Keratinocyte (primary cell): Measurements from ENCODE around the gene FAM184B. TPM values are rescaled to one million over a fixed set of nuclear protein-coding genes. Genes with fewer than 3 reads are reported as not detected.

ENCODE experiments used
- DNase-seq: peaks from one replicate; pipeline ENCODE4 v3.0.0-alpha.2; 2011; ENCODE audit warnings: low read depth, missing footprints, low spot score
- FAIRE-seq: peaks from 2 replicates; lab custom pipeline; 2011; peaks lifted over from hg19 to GRCh38; lab: Jason Lieb, UNC
- H2AFZ ChIP-seq: 2 replicates; pipeline ENCODE4 v1.6.0; 2012; ENCODE audit warnings: low read length, control low read depth, inconsistent platforms; ENCODE audit not compliant: control insufficient read depth
- H3K27ac ChIP-seq: 2 replicates; pipeline ENCODE4 v1.5.1; 2011; ENCODE audit warnings: low read length; ENCODE audit not compliant: control insufficient read depth, insufficient read depth
- H3K27me3 ChIP-seq: 3 replicates; pipeline ENCODE4 v1.6.0; 2011; ENCODE audit warnings: low read length; ENCODE audit not compliant: control insufficient read depth, insufficient read depth; ENCODE audit errors: extremely low read depth
- H3K36me3 ChIP-seq, 2 experiments: 2 replicates in 1 of 2; 3 replicates in 1 of 2; pipeline ENCODE4 v1.5.1; 2011; ENCODE audit warnings: low read length in 2 of 2, mild to moderate bottlenecking in 1 of 2; ENCODE audit not compliant: control insufficient read depth in 2 of 2, insufficient read depth in 2 of 2; ENCODE audit errors: extremely low read depth in 1 of 2
- H3K4me1 ChIP-seq: 3 replicates; pipeline ENCODE4 v1.5.1; 2011; ENCODE audit warnings: low read length; ENCODE audit not compliant: control insufficient read depth, insufficient read depth; ENCODE audit errors: extremely low read depth
- H3K4me2 ChIP-seq: 3 replicates; pipeline ENCODE4 v1.6.0; 2011; ENCODE audit warnings: low read depth, low read length; ENCODE audit not compliant: control insufficient read depth, insufficient read depth; ENCODE audit errors: extremely low read depth
- H3K4me3 ChIP-seq, 3 experiments: fragments of 200-600 bp in 1 of 3; sonication (generic) in 1 of 3; 2 replicates in 2 of 3; 3 replicates in 1 of 3; pipeline ENCODE4 v1.5.1; 2011 to 2016; ENCODE audit warnings: low read length in 3 of 3, mild to moderate bottlenecking in 3 of 3, control low read depth in 2 of 3, inconsistent platforms in 1 of 3, low read depth in 1 of 3, mixed read lengths in 1 of 3, mixed run types in 1 of 3, moderate library complexity in 1 of 3; ENCODE audit not compliant: control insufficient read depth in 2 of 3, insufficient read depth in 2 of 3; ENCODE audit errors: extremely low read depth in 1 of 3
- H3K79me2 ChIP-seq: 2 replicates; pipeline ENCODE4 v1.6.0; 2012; ENCODE audit warnings: low read length; ENCODE audit not compliant: control insufficient read depth, insufficient read depth
- H3K9ac ChIP-seq: 3 replicates; pipeline ENCODE4 v1.6.0; 2011; ENCODE audit warnings: low read length; ENCODE audit not compliant: control insufficient read depth, insufficient read depth; ENCODE audit errors: extremely low read depth
- H3K9me1 ChIP-seq: 3 replicates; pipeline ENCODE4 v1.6.0; 2011; ENCODE audit warnings: low read length; ENCODE audit not compliant: control insufficient read depth, insufficient read depth; ENCODE audit errors: extremely low read depth
- H3K9me3 ChIP-seq: 2 replicates; pipeline ENCODE4 v1.5.1; 2012; ENCODE audit warnings: low read depth, low read length; ENCODE audit not compliant: control insufficient read depth
- H4K20me1 ChIP-seq: 3 replicates; pipeline ENCODE4 v1.6.0; 2011; ENCODE audit warnings: low read length; ENCODE audit not compliant: control insufficient read depth, insufficient read depth; ENCODE audit errors: extremely low read depth
- EZH2 ChIP-seq: IDR thresholded peaks from one replicate; pipeline ENCODE4 v1.6.1; 2012; ENCODE audit warnings: inconsistent platforms, mild to moderate bottlenecking, low read length, moderate library complexity
- dilution Hi-C: fragments of 300-500 bp; cut with MboI; formaldehyde crosslinking; loops from one replicate; pipeline ENCODE4 v1.7.0; 2020; ENCODE audit warnings: low sequenced_read_pairs; ENCODE audit not compliant: extremely low pct_ligation_motif_present
- polyA plus RNA-seq, 5 experiments: library from polyadenylated mRNA; depleted of rRNA in 3 of 5; stranded (reverse) in 3 of 5; stranded (forward) in 1 of 5; unstranded in 1 of 5; fragments of >200 nt; gene quantifications; 1 replicate in 1 of 5; 2 replicates in 3 of 5; 3 replicates in 1 of 5; pipeline versions ENCODE4 v1.2.1 to v1.2.3, GENCODE V29; 2011 to 2012; ENCODE audit warnings: missing spikeins in 2 of 5, low read depth in 1 of 5, low replicate concordance in 1 of 5
- TF ChIP-seq, protein P1 (sequence below), 3 experiments: IDR thresholded peaks in 1 of 3; conservative IDR thresholded peaks in 1 of 3; optimal IDR thresholded peaks in 1 of 3; 2 replicates in 2 of 3; 3 replicates in 1 of 3; pipeline versions ENCODE3 to v1.5.1; 2011; ENCODE audit warnings: low read length in 3 of 3, mild to moderate bottlenecking in 3 of 3, moderate library complexity in 2 of 3, control low read depth in 1 of 3, inconsistent platforms in 1 of 3; ENCODE audit not compliant: insufficient read depth in 2 of 3; ENCODE audit errors: extremely low read depth in 1 of 3

FAM184B gene
- polyA plus RNA-seq, 1 donor (not counting 4 experiments of a cell fraction or from before 2014, with no cell fraction given): 0.01 TPM

DNA sequence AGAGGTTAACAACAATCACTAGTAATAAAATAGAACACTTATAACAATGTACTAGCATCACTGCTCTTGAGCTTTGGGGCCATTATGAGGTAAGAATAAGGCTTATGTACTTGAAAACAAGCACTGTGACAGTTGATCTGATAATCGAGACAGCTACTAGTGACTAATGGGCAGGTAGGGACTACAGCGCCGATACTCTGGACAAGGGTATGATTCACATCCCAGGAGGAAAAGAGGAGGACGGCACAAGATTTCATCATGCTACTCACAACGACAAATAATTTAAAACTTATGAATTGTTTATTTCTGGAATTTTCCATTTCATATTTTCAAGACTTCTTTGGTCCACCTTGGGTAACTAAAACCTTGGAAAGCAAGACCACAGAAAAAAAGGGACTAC is 62.3 kb downstream of the FAM184B start:
- dilution Hi-C loops: no loop called here
- Histone ChIP-seq H3K9ac (no peak overlapping the region), H3K9me1 (no peaks in the 10 kb centered on the region), H3K27ac (no peak overlapping the region), H3K27me3 (no peaks in the 10 kb centered on the region), H4K20me1 (no peaks in the 10 kb centered on the region), H3K9me3 (no peaks in the 10 kb centered on the region), H3K4me2 (no peak overlapping the region), H3K79me2 (no peaks in the 10 kb centered on the region), H3K4me3 (no peak overlapping the region), H3K4me1 (peaks cover 5% of the 10 kb centered on the region), H3K36me3 (no peaks in the 10 kb centered on the region), H2AFZ (no peak overlapping the region)
- TF ChIP-seq, protein P1, sequence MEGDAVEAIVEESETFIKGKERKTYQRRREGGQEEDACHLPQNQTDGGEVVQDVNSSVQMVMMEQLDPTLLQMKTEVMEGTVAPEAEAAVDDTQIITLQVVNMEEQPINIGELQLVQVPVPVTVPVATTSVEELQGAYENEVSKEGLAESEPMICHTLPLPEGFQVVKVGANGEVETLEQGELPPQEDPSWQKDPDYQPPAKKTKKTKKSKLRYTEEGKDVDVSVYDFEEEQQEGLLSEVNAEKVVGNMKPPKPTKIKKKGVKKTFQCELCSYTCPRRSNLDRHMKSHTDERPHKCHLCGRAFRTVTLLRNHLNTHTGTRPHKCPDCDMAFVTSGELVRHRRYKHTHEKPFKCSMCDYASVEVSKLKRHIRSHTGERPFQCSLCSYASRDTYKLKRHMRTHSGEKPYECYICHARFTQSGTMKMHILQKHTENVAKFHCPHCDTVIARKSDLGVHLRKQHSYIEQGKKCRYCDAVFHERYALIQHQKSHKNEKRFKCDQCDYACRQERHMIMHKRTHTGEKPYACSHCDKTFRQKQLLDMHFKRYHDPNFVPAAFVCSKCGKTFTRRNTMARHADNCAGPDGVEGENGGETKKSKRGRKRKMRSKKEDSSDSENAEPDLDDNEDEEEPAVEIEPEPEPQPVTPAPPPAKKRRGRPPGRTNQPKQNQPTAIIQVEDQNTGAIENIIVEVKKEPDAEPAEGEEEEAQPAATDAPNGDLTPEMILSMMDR (optimal IDR thresholded peaks at IDR 0.05 in 1 of 3, IDR thresholded peaks at IDR 0.05 in 1 of 3, conservative IDR thresholded peaks at IDR 0.05 in 1 of 3; ENCODE audit: extremely low read depth in 1 of 3, insufficient read depth in 2 of 3, low read length in 3 of 3): no peak
- TF ChIP-seq EZH2: no peak
- FAIRE-seq (no peak), DNase-seq (no peak)

DNA sequence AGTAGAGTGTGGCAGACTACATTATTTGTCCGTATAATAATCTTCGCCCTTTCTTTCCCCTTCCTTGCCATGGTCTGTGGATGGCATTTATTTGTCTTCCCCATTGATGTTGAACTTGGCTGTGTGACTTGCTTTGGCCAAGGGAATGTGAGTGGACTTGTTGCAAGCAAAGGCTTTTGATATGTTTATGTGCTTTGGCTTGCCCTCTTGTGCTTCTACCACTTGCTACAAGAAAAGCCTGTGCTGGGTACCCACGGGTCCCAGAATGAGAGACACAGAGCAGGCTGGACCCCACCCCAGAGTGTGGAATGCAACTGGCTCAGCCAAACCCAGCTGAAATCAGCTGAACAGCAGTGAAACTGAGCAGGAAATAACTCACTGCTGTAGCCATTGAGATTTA is 63.0 kb downstream of the FAM184B start:
- dilution Hi-C loops: no loop called here
- no peak overlapping the region for H3K27ac ChIP-seq
- H3K9me3 ChIP-seq: no peaks in the 10 kb centered on the region
- TF ChIP-seq, protein P1 (optimal IDR thresholded peaks at IDR 0.05 in 1 of 3, IDR thresholded peaks at IDR 0.05 in 1 of 3, conservative IDR thresholded peaks at IDR 0.05 in 1 of 3; ENCODE audit: extremely low read depth in 1 of 3, insufficient read depth in 2 of 3, low read length in 3 of 3): no peak
- no peak for TF ChIP-seq EZH2
- H3K79me2 ChIP-seq: no peaks in the 10 kb centered on the region
- no peak for DNase-seq
- H3K4me2 ChIP-seq: no peak overlapping the region
- no peak for FAIRE-seq
- no peaks in the 10 kb centered on the region for H3K36me3 ChIP-seq
- no peaks in the 10 kb centered on the region for H3K9me1 ChIP-seq
- H2AFZ ChIP-seq: no peak overlapping the region
- no peaks in the 10 kb centered on the region for H3K27me3 ChIP-seq
- peaks cover 5% of the 10 kb centered on the region for H3K4me1 ChIP-seq
- H4K20me1 ChIP-seq: no peaks in the 10 kb centered on the region
- no peak overlapping the region for H3K9ac ChIP-seq
- H3K4me3 ChIP-seq: no peak overlapping the region
